ENCODE measurements around the gene OR2A14.
"Not testable (repeated sequence)": the region's sequence is repeated elsewhere in the genome, so short reads cannot be mapped to it uniquely, and the experiment has no call there.

Gene OR2A14

GRCh38 chr7:144158861-144159260 lies 35.9 kb downstream of the OR2A14 start:
- no peak for DNase-seq (ENCODE audit: low read depth)

DNA sequence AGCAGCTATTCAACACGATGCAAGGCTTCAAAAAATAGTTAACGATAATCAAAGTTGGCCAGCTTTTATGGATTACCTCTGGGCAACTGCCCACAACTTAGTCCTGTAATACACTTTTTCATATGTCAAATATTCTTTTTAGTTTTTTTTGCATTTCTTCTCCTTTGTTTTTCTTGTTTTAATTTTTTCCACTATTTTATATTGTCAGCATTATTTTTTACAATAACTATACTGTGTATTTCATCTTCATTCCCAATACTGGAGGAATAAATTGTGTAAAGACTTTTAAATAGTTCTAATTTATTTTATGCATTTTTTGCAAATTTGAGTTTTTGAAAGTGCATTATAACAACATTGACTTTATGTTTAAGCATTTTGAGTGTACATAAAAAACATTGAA lies 41.8 kb downstream of the OR2A14 start:
- no peak for DNase-seq (ENCODE audit: low read depth)

DNA sequence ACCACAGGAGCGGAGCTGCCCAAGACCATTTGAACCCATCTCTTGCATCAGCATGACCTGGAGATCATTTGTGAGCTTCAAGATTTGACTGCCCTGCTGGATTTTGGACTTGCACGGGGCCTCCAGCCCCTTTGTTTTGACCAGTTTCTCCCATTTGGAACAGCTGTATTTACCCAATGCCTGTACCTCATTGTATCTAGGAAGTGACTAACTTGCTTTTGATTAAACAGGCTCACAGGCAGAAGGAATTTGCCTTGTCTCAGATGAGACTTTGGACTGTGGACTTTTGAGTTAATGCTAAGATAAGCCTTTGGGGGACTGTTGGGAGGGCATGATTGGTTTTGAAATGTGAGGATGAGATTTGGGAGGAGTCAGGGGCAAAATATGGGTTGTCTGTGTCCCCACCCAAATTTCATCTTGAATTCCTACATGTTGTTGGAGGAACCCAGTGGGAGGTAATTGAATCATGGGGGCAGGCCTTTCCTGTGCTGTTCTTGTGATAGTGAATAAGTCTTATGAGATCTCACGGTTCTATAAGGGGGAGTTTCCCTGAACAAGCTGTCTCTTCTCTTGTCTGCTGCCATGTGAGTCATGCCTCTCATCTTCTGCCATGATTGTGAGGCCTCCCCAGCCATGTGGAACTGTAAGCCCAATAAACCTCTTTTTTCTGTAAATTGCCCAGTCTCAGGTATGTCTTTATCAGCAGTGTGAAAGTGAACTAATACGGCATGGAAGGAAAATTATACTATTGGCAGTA lies 48.8 kb downstream of the OR2A14 start:
- DNase-seq (ENCODE audit: low read depth), result not testable (repeated sequence)

DNA sequence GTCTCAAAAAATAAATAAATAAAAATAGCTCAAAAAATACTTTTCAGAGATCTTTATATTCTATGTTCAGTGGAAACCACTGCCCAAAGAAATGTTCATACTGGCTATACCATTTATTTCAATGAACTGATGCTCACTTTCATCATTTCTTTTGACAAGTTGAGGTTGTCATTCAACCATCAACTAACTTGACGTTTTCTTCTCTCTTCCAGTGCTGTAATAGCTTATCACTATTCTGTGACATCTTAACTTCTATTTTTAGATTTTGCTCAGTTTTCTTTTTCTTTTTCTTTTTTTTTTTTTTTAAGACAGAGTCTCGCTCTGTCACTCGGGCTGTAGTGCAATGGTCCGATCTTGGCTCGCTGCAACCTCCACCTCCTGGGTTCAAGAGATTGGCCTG lies 51.6 kb downstream of the OR2A14 start:
- DNase-seq (ENCODE audit: low read depth), result no peak

DNA sequence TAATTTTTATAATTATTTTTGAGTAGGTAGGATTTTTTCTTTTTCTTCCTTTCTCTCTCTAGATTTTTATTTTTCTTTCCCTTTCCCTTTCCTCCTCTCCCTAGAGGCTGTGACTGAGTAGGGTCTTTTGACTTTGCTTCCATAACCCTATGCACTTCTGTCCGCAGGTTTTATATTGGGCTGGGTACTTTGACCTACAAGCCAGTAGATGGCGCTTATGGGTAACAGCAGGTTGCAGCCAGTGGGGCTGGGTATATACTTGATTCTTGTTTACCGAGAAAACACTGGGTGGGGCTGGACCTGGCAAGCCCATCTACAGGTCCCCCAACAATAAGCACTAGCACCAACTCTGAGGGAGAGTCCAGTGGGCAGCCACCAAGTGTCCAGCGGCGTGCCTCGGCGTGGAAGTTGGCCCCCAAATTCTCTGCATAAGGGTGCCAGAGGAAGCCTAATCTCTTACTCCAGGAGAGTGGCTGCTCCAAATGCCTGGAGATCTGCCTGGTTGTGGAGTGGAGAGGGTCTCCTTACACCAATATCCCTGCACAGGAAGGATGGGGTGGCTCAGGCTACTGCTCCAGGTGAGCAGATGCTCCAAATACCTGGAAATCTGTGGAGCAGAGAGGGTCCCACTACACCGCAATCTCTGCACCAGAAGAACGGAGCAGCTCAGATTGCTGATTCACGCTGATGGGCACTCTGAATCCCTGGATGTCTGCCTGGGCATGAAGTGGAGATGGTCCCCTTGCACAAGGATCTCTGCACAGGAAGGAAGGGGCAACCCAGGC lies 55.6 kb downstream of the OR2A14 start:
- DNase-seq (ENCODE audit: low read depth), result peak; percentile 1

DNA sequence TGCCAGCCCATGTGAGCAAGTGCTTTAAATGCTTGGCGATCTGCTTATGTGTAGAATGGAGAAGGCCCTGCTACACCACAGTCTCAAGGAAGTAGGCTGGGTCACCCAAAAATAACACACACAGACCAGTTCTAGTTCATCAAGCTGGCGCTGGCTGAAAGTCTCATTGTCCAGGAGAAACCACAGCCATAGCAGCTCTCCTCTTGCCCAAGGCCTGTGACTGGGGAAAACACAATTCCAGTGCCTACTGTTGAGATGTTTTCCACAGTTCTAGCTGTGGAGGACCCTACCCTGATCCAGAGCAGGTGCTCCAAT lies 56.1 kb downstream of the OR2A14 start:
- DNase-seq (ENCODE audit: low read depth), result not testable (repeated sequence)

Data from ELR (cell line).